Measurements from ENCODE around the gene MEIOC. TPM values are rescaled to one million over a fixed set of nuclear protein-coding genes. Genes with fewer than 3 reads are reported as not detected.

The MEIOC gene
- total RNA-seq, 1 experiment from 2014 or later, result 3.0 TPM

GRCh38 chr17:44648963-44649362 lies 7.3 kb upstream of the MEIOC start:
- H3K56ac ChIP-seq (ENCODE audit: insufficient read length, low read depth, low read length), result no peak overlapping the region
- no peak overlapping the region for H2AFZ ChIP-seq (ENCODE audit: low read length)
- Mint-ChIP-seq H3K9me3 (no peaks in the 10 kb centered on the region), H3K27me3 (ENCODE audit: low read depth) (peaks cover 44% of the 10 kb centered on the region), H3K4me3 (no peak overlapping the region), H3K36me3 (ENCODE audit: insufficient read depth in 1 of 3, low read depth in 3 of 3) (no peaks in the 10 kb centered on the region), H3K4me1 (no peaks in the 10 kb centered on the region), H3K27ac (no peak overlapping the region)
- WGBS (ENCODE audit: extremely low coverage, insufficient read length, low lambda C conversion rate), result no CpG with 5 or more reads among the region's 2 CpGs
- no peak overlapping the region for H3K14ac ChIP-seq (ENCODE audit: insufficient read depth, low read length)
- no peak overlapping the region for H4K91ac ChIP-seq (ENCODE audit: insufficient read length, low read depth, low read length)
- no peak overlapping the region for H2BK120ac ChIP-seq (ENCODE audit: low read depth, low read length, poor library complexity, severe bottlenecking)
- H3K4me2 ChIP-seq (ENCODE audit: insufficient read depth, insufficient read length, low read length), result no peak overlapping the region
- no peak overlapping the region for H3K4ac ChIP-seq (ENCODE audit: low read depth, low read length)
- H3K4me1 ChIP-seq (ENCODE audit: insufficient read depth, low read length), result no peaks in the 10 kb centered on the region
- H4K8ac ChIP-seq (replicated peaks; ENCODE audit: insufficient read length, low read depth, low read length), result no peak overlapping the region
- no peaks in the 10 kb centered on the region for H3K79me1 ChIP-seq (ENCODE audit: insufficient read depth, low read depth, low read length, poor library complexity, severe bottlenecking)
- no peak overlapping the region for H2BK12ac ChIP-seq (ENCODE audit: insufficient read length, low read depth, low read length)
- H3K9me3 ChIP-seq (ENCODE audit: control insufficient read depth, low read depth, low read length), result no peaks in the 10 kb centered on the region
- no peak overlapping the region for H3K18ac ChIP-seq (ENCODE audit: insufficient read length, low read depth, low read length)
- H4K20me1 ChIP-seq (ENCODE audit: control insufficient read depth, insufficient read depth, insufficient read length), result no peaks in the 10 kb centered on the region
- no peak overlapping the region for H2BK20ac ChIP-seq (ENCODE audit: low read depth, low read length, poor library complexity, severe bottlenecking)
- no peak overlapping the region for H3K9ac ChIP-seq (ENCODE audit: extremely low read depth, insufficient read length, low read length)
- no peak overlapping the region for H4K5ac ChIP-seq (ENCODE audit: insufficient read length, low read depth, low read length)
- TF ChIP-seq, protein P1, sequence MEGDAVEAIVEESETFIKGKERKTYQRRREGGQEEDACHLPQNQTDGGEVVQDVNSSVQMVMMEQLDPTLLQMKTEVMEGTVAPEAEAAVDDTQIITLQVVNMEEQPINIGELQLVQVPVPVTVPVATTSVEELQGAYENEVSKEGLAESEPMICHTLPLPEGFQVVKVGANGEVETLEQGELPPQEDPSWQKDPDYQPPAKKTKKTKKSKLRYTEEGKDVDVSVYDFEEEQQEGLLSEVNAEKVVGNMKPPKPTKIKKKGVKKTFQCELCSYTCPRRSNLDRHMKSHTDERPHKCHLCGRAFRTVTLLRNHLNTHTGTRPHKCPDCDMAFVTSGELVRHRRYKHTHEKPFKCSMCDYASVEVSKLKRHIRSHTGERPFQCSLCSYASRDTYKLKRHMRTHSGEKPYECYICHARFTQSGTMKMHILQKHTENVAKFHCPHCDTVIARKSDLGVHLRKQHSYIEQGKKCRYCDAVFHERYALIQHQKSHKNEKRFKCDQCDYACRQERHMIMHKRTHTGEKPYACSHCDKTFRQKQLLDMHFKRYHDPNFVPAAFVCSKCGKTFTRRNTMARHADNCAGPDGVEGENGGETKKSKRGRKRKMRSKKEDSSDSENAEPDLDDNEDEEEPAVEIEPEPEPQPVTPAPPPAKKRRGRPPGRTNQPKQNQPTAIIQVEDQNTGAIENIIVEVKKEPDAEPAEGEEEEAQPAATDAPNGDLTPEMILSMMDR (conservative IDR thresholded peaks at IDR 0.05), result no peak
- DNase-seq, result no peak
- H3K23me2 ChIP-seq (ENCODE audit: insufficient read length, low read depth, low read length, poor library complexity, severe bottlenecking), result no peaks in the 10 kb centered on the region
- H2AK5ac ChIP-seq (ENCODE audit: insufficient read length, low read length), result no peak overlapping the region
- H3K27ac ChIP-seq (ENCODE audit: insufficient read length, low read depth, low read length), result no peak overlapping the region
- no peaks in the 10 kb centered on the region for H3K27me3 ChIP-seq (ENCODE audit: insufficient read depth, low read length)
- H2BK15ac ChIP-seq (ENCODE audit: low read depth, low read length), result no peak overlapping the region
- H2BK5ac ChIP-seq (ENCODE audit: insufficient read length, low read length), result no peak overlapping the region
- H3K23ac ChIP-seq (ENCODE audit: insufficient read length, low read depth, low read length), result no peak overlapping the region
- no peaks in the 10 kb centered on the region for H3K79me2 ChIP-seq (ENCODE audit: insufficient read depth, low read length)
- no peak overlapping the region for H3T11ph ChIP-seq (ENCODE audit: low read length)

All from H9 (cell line).